HG03039 (cell line): Measurements from ENCODE around the gene HAND2.

Experiments used
- ATAC-seq: cut with Tn5 transposase; IDR thresholded peaks from one replicate; pipeline ENCODE4 v1.9.1; 2021; ENCODE audit warnings: mild to moderate bottlenecking, moderate library complexity; ENCODE audit not compliant: unreplicated experiment

Gene HAND2

GRCh38 chr4:173482330-173482931, 47.6 kb downstream of the HAND2 start:
- no peak for ATAC-seq

GRCh38 chr4:173478913-173479283, 51.1 kb downstream of the HAND2 start:
- ATAC-seq: no peak

- ATAC-seq: no peak
These were observed 51.7 kb downstream of the HAND2 start for GRCh38 chr4:173478201-173478912.

- ATAC-seq: no peak
These were observed 53.0 kb downstream of the HAND2 start for GRCh38 chr4:173477016-173477415.
